ENCODE data around the gene NRIP1. TPM values are rescaled to one million over a fixed set of nuclear protein-coding genes. Genes with fewer than 3 reads are reported as not detected.

The NRIP1 gene
- total RNA-seq, 2 donors from 2014 or later, result 29.9 to 35.9 TPM

DNA sequence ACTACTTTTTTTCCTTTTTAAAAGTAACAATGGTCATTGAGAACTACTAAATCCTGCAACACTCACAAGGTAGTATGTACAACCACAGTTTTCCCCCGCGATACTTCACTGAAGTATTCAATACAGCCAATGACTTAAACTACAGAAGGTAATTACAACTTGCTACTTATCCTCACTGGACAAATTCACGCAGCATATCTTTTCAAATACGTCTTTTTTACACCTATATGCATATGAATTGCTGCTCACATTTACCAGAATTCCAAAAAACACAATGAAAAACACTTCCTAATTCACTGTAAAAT is 12.4 kb downstream of the NRIP1 start:
- H3K4me1 ChIP-seq (ENCODE audit: control insufficient read depth, insufficient read depth, low read length), result peaks cover 16% of the 10 kb centered on the region
- Mint-ChIP-seq H3K9me3 (peaks cover 5% of the 10 kb centered on the region), H3K27ac (no peak overlapping the region), H3K4me3 (no peak overlapping the region), H3K27me3 (ENCODE audit: insufficient read depth) (no peaks in the 10 kb centered on the region), H3K4me1 (peaks cover 61% of the 10 kb centered on the region), H3K36me3 (ENCODE audit: low read depth) (peaks cover 1% of the 10 kb centered on the region)
- TF ChIP-seq, protein P1, sequence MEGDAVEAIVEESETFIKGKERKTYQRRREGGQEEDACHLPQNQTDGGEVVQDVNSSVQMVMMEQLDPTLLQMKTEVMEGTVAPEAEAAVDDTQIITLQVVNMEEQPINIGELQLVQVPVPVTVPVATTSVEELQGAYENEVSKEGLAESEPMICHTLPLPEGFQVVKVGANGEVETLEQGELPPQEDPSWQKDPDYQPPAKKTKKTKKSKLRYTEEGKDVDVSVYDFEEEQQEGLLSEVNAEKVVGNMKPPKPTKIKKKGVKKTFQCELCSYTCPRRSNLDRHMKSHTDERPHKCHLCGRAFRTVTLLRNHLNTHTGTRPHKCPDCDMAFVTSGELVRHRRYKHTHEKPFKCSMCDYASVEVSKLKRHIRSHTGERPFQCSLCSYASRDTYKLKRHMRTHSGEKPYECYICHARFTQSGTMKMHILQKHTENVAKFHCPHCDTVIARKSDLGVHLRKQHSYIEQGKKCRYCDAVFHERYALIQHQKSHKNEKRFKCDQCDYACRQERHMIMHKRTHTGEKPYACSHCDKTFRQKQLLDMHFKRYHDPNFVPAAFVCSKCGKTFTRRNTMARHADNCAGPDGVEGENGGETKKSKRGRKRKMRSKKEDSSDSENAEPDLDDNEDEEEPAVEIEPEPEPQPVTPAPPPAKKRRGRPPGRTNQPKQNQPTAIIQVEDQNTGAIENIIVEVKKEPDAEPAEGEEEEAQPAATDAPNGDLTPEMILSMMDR (conservative IDR thresholded peaks at IDR 0.05), result no peak
- no peaks in the 10 kb centered on the region for H3K9me3 ChIP-seq (ENCODE audit: control insufficient read depth, low read length)
- peak overlapping the region; percentile 10 for H3K4me3 ChIP-seq (ENCODE audit: low read length)
- H3K27ac ChIP-seq (ENCODE audit: low read depth, low read length), result no peak overlapping the region
- no peaks in the 10 kb centered on the region for H3K27me3 ChIP-seq (ENCODE audit: control insufficient read depth, insufficient read depth, low read length, poor library complexity, severe bottlenecking)
- 68 to 77% methylated on average over 4 of the region's 4 CpGs for WGBS, 2 experiments (ENCODE audit: insufficient coverage in 1 of 2, insufficient read length in 1 of 2)
- H3K36me3 ChIP-seq (ENCODE audit: control insufficient read depth, insufficient read depth, low read length), result no peaks in the 10 kb centered on the region
- no peak for DNase-seq
- H3K9ac ChIP-seq (ENCODE audit: extremely low read depth, low read length, poor library complexity, severe bottlenecking), result no peak overlapping the region

DNA sequence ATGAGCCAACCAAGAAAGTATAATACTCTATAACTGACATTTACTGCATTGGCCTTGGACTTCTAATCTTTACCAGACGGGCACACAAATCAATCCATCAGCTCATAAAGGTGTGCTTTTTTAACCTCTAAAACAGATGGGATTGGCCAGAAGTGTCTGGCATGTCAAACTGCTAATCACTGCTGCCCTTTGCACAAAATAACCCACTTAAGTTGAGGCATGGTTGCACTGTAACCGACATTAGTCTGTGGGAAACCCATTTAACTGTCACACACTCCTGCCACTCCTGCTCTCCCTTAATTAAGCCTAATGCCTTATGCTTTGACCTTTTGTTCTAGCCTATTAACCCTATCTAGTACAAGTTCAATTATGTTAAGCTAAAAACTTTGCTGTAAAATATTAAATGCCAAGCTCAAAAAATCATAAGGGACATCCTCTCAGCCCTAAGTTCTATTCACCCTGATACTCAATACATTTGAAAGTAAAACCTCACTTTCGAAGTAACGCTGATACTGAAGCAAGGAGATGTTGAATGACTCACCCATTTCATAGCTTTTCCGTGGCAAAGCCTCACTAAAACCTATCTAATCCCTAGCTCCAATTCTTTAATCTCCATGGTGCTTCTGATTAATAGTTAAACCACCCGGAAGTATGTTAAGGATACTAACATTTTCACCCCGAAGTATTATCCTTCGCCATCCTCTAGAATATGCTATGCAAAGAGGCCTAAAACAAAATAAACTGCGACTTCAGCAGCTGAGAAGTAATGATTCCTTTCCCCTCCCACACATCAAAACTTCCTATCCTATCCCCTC is 12.9 kb downstream of the NRIP1 start:
- Mint-ChIP-seq H3K9me3 (peaks cover 11% of the 10 kb centered on the region), H3K4me3 (no peak overlapping the region), H3K27ac (no peak overlapping the region), H3K27me3 (ENCODE audit: insufficient read depth) (no peaks in the 10 kb centered on the region), H3K36me3 (ENCODE audit: low read depth) (peaks cover 4% of the 10 kb centered on the region), H3K4me1 (peaks cover 56% of the 10 kb centered on the region)
- H3K27me3 ChIP-seq (ENCODE audit: control insufficient read depth, insufficient read depth, low read length, poor library complexity, severe bottlenecking), result no peaks in the 10 kb centered on the region
- no peaks in the 10 kb centered on the region for H3K9me3 ChIP-seq (ENCODE audit: control insufficient read depth, low read length)
- no peaks in the 10 kb centered on the region for H3K36me3 ChIP-seq (ENCODE audit: control insufficient read depth, insufficient read depth, low read length)
- no peak overlapping the region for H3K9ac ChIP-seq (ENCODE audit: extremely low read depth, low read length, poor library complexity, severe bottlenecking)
- TF ChIP-seq, protein P1 (conservative IDR thresholded peaks at IDR 0.05), result no peak
- DNase-seq, result no peak
- H3K4me1 ChIP-seq (ENCODE audit: control insufficient read depth, insufficient read depth, low read length), result peaks cover 11% of the 10 kb centered on the region
- no peak overlapping the region for H3K27ac ChIP-seq (ENCODE audit: low read depth, low read length)
- 59 to 60% methylated on average over 9 of the region's 9 CpGs for WGBS, 2 experiments (ENCODE audit: insufficient coverage in 1 of 2, insufficient read length in 1 of 2)
- H3K4me3 ChIP-seq (ENCODE audit: low read length), result peak overlapping the region; percentile 10

DNA sequence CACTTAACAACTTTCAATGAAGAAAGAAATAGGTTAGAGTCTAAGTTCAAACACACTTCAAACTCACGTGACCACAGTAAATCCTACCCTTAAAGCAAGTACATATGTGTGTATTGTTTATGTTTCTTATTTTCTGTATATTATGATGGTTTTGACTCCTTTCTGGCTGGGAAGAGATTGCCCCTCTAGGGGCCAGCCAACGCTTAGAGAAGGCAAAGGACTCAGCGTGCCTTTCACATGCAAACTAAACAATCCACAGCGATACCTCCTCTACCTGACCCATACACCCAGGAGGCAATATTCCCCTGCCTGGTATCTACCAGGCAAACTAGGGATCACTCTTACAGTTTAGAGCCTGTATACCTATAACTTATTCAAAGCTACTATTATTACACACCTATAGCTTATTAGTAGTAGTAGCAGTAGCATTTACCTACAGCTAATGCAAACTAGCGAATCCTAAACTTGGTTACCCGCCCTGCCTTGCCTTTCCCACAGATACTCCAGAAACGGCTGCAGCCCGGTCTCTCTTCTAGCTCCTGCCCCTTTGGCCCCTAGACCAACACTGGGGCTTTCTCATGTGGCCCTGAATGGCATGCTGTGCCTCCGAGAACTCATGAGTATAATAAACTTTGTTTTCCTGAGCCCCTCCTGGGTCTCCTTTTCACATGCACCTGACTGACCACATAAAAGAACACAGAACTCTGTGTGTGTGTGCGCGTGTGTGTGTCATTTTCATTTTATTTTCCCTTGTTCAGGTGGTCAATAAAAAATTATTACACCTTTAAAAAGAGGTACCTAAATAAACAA is 14.0 kb downstream of the NRIP1 start:
- TF ChIP-seq, protein P1 (conservative IDR thresholded peaks at IDR 0.05), result peak; percentile 34
- peak; percentile 62 for DNase-seq
- Mint-ChIP-seq H3K4me3 (peak overlapping the region; percentile 17), H3K36me3 (ENCODE audit: low read depth) (peaks cover 15% of the 10 kb centered on the region), H3K9me3 (peaks cover 16% of the 10 kb centered on the region), H3K27me3 (ENCODE audit: insufficient read depth) (no peaks in the 10 kb centered on the region), H3K4me1 (peaks cover 47% of the 10 kb centered on the region), H3K27ac (peak overlapping the region; percentile 63)
- 23 to 51% methylated on average over 3 to 10 of the region's 11 CpGs for WGBS, 2 experiments (ENCODE audit: insufficient coverage in 1 of 2, insufficient read length in 1 of 2)
- Histone ChIP-seq H3K27ac (ENCODE audit: low read depth, low read length) (no peak overlapping the region), H3K9me3 (ENCODE audit: control insufficient read depth, low read length) (peaks cover 5% of the 10 kb centered on the region), H3K36me3 (ENCODE audit: control insufficient read depth, insufficient read depth, low read length) (no peaks in the 10 kb centered on the region), H3K4me1 (ENCODE audit: control insufficient read depth, insufficient read depth, low read length) (peaks cover 9% of the 10 kb centered on the region), H3K9ac (ENCODE audit: extremely low read depth, low read length, poor library complexity, severe bottlenecking) (no peak overlapping the region), H3K27me3 (ENCODE audit: control insufficient read depth, insufficient read depth, low read length, poor library complexity, severe bottlenecking) (no peaks in the 10 kb centered on the region), H3K4me3 (ENCODE audit: low read length) (no peak overlapping the region)
